AG04449 (cell line): Measurements from ENCODE around the gene NCBP2.

Experiments used
- CTCF ChIA-PET: fragments of 350-600 bp; formaldehyde crosslinking; extraction: SDS; loops from one replicate; lab custom pipeline; 2021; ENCODE audit warnings: antibody characterized with exemption; lab: Yijun Ruan, JAX
- POLR2A ChIA-PET: fragments of 400-600, 350-600 bp; formaldehyde crosslinking; extraction: SDS; loops from one replicate; lab custom pipeline; 2020; ENCODE audit warnings: antibody characterized with exemption, inconsistent platforms; lab: Yijun Ruan, JAX
- DNase-seq: peaks from one replicate; pipeline ENCODE4 v3.0.0-alpha.2; 2010; ENCODE audit warnings: low read depth, low spot score
- H3K4me3 ChIP-seq: 2 replicates; pipeline ENCODE4 v1.5.1; 2011; ENCODE audit warnings: low read depth, mild to moderate bottlenecking, control low read depth, low read length
- CTCF ChIP-seq: IDR thresholded peaks from one replicate; pipeline ENCODE4 v1.5.1; 2011; ENCODE audit warnings: mild to moderate bottlenecking, moderate library complexity, low read length, control low read depth, inconsistent platforms; ENCODE audit not compliant: insufficient read depth; ENCODE audit errors: missing control alignments

Gene NCBP2

GRCh38 chr3:196938576-196938975 lies 3.8 kb downstream of the NCBP2 start:
- POLR2A ChIA-PET, result no interaction called here
- DNase-seq, result no peak
- TF ChIP-seq CTCF, result no peak
- H3K4me3 ChIP-seq, result no peak overlapping the region
- CTCF ChIA-PET, result interaction anchor here (1.0 to 2.0 kb wide), 2 partner anchors 8 to 410 kb away, joined by 3 to 6 read pairs; no protein-coding TSS in a partner anchor

GRCh38 chr3:196938124-196938523 lies 4.2 kb downstream of the NCBP2 start:
- ChIA-PET POLR2A (no interaction called here), CTCF (interaction anchor here (1.0 to 2.0 kb wide), 2 partner anchors 9 to 409 kb away, joined by 3 to 6 read pairs; no protein-coding TSS in a partner anchor)
- DNase-seq, result no peak
- TF ChIP-seq CTCF, result no peak
- H3K4me3 ChIP-seq, result no peak overlapping the region

GRCh38 chr3:196936288-196936687 lies 6.0 kb downstream of the NCBP2 start:
- ChIA-PET POLR2A (no interaction called here), CTCF (no interaction called here)
- H3K4me3 ChIP-seq, result no peak overlapping the region
- TF ChIP-seq CTCF, result no peak
- DNase-seq, result no peak

GRCh38 chr3:196932600-196932999 lies 9.7 kb downstream of the NCBP2 start:
- DNase-seq, result no peak
- ChIA-PET POLR2A (no interaction called here), CTCF (interaction anchor here (0.6 to 1.1 kb wide), 2 partner anchors 9 to 34 kb away, joined by 3 to 4 read pairs; partner anchors contain the start of gene NCBP2)
- H3K4me3 ChIP-seq, result no peak overlapping the region
- TF ChIP-seq CTCF, result no peak

GRCh38 chr3:196931828-196932587 lies 10.3 kb downstream of the NCBP2 start:
- no peak overlapping the region for H3K4me3 ChIP-seq
- POLR2A ChIA-PET, result no interaction called here
- CTCF ChIA-PET, result interaction anchor here (0.6 to 1.2 kb wide), 2 partner anchors 8 to 33 kb away, joined by 4 read pairs; no protein-coding TSS in a partner anchor
- no peak for DNase-seq
- TF ChIP-seq CTCF, result no peak

- ChIA-PET CTCF (interaction anchor here (1.2 kb wide), 1 partner anchor 9 kb away, joined by 4 read pairs; no protein-coding TSS in a partner anchor), POLR2A (no interaction called here)
- no peak overlapping the region for H3K4me3 ChIP-seq
- TF ChIP-seq CTCF, result no peak
- DNase-seq, result no peak
Measured at GRCh38 chr3:196931157-196931556, 11.2 kb downstream of the NCBP2 start.
